Prostate gland (tissue), 2 donors: ENCODE data around the gene TMEM63C. TPM values are rescaled to one million over a fixed set of nuclear protein-coding genes. Genes with fewer than 3 reads are reported as not detected.

Source experiments
- DNase-seq: peaks from one replicate; pipeline ENCODE4 v3.0.0-alpha.2; 2019; ENCODE audit warnings: low spot score
- H3K27ac ChIP-seq, 2 donors: fragments of 200-600 bp; sonication (generic); 2 replicates each; pipeline ENCODE4 v1.5.1; 2017 to 2019
- H3K27me3 ChIP-seq: fragments of 200-600 bp; sonication (generic); replicated peaks from 2 replicates; pipeline ENCODE4 v1.5.1; 2019; ENCODE audit not compliant: insufficient read depth
- H3K36me3 ChIP-seq, 2 donors: fragments of 200-600 bp; sonication (generic); 1 replicate in 1 of 2; 2 replicates in 1 of 2; pipeline versions ENCODE4 v1.5.1 to v1.8.1; 2017 to 2019
- H3K4me1 ChIP-seq: fragments of 200-600 bp; sonication (generic); replicated peaks from 2 replicates; pipeline ENCODE4 v1.5.1; 2019
- H3K4me3 ChIP-seq, 2 donors: fragments of 200-600 bp; sonication (generic); 2 replicates each; pipeline ENCODE4 v1.5.1; 2017 to 2019
- H3K9me3 ChIP-seq: fragments of 200-600 bp; sonication (generic); 2 replicates; pipeline ENCODE4 v1.5.1; 2017
- CTCF ChIP-seq, 4 experiments: fragments of 200-600 bp in 2 of 4; fragments of 450-650 bp in 2 of 4; sonication (generic) in 2 of 4; IDR thresholded peaks; 1 replicate in 3 of 4; 2 replicates in 1 of 4; pipeline ENCODE4 v1.5.1; 2016 to 2019; ENCODE audit warnings: antibody characterized with exemption in 4 of 4, mild to moderate bottlenecking in 2 of 4, moderate library complexity in 2 of 4
- POLR2A ChIP-seq: fragments of 450-650 bp; IDR thresholded peaks from one replicate; pipeline ENCODE4 v1.6.1; 2016; ENCODE audit warnings: antibody characterized with exemption, mild to moderate bottlenecking
- POLR2AphosphoS5 ChIP-seq: sonication (generic); formaldehyde crosslinking; IDR thresholded peaks from one replicate; pipeline ENCODE4 v1.6.1; 2017; ENCODE audit warnings: antibody characterized with exemption
- WGBS: methylation state at CpG from one replicate; pipeline ENCODE4 v1.1.5; 2018; 5-methylcytosine and 5-hydroxymethylcytosine counted together
- intact Hi-C: fragments of 100-400 bp; cut with DNase I; formaldehyde crosslinking; loops from one replicate; pipeline ENCODE4 v1.14.2; 2022
- total RNA-seq, 2 donors: library from RNA; depleted of rRNA; stranded (reverse); fragments of >200 nt; gene quantifications; one replicate each; pipeline ENCODE4 v1.1.0, GENCODE V29; 2016

Gene TMEM63C
- 1 to 10 TPM; 2.0 to 7.8 TPM for total RNA-seq

- intact Hi-C loops: no loop called here
- no peaks in the 10 kb centered on the region for H3K36me3 ChIP-seq
- no peak for TF ChIP-seq POLR2AphosphoS5
- no peak for TF ChIP-seq CTCF (IDR thresholded peaks at IDR 0.05)
- no peak for TF ChIP-seq POLR2A
- no peak for DNase-seq
- no peaks in the 10 kb centered on the region for H3K4me1 ChIP-seq
- H3K27me3 ChIP-seq: no peaks in the 10 kb centered on the region
- no peaks in the 10 kb centered on the region for H3K9me3 ChIP-seq
- H3K4me3 ChIP-seq: peak within 1 kb of the TSS; percentile 17 to 36
- H3K27ac ChIP-seq: no peak within 1 kb of the TSS
- WGBS: 1% methylated on average over 42 of the region's 46 CpGs
These were observed at the start of gene TMEM63C for GRCh38 chr14:77181603-77182437. Gene TMEM63C (plus strand): TSS chr14:77181798. CDS start chr14:77218814, 37,016 bp downstream.

- H3K4me1 ChIP-seq: no peaks in the 10 kb centered on the region
- intact Hi-C loops: no loop called here
- no peak overlapping the region for H3K27ac ChIP-seq
- H3K27me3 ChIP-seq: no peaks in the 10 kb centered on the region
- DNase-seq: no peak
- H3K9me3 ChIP-seq: no peaks in the 10 kb centered on the region
- TF ChIP-seq POLR2A: no peak
- no peak for TF ChIP-seq POLR2AphosphoS5
- no peak for TF ChIP-seq CTCF (IDR thresholded peaks at IDR 0.05)
- WGBS: 81% methylated on average over 5 of the region's 5 CpGs
- H3K4me3 ChIP-seq: no peak overlapping the region
- no peaks in the 10 kb centered on the region for H3K36me3 ChIP-seq
These were observed 49.6 kb upstream of the TMEM63C start for GRCh38 chr14:77131871-77132486.

- 13% methylated on average over 22 of the region's 22 CpGs for WGBS
These were observed 47.8 kb upstream of the TMEM63C start for GRCh38 chr14:77133720-77134338.

GRCh38 chr14:77139022-77139421 lies 42.6 kb upstream of the TMEM63C start:
- Histone ChIP-seq H3K36me3 (no peaks in the 10 kb centered on the region), H3K4me1 (peaks cover 7% of the 10 kb centered on the region), H3K9me3 (no peaks in the 10 kb centered on the region), H3K27ac (no peak overlapping the region), H3K27me3 (peaks cover 22% of the 10 kb centered on the region), H3K4me3 (no peak overlapping the region)
- WGBS: 81% methylated on average over 15 of the region's 15 CpGs
- no peak for DNase-seq
- intact Hi-C loops: no loop called here
- TF ChIP-seq POLR2A: no peak
- no peak for TF ChIP-seq CTCF (IDR thresholded peaks at IDR 0.05)
- no peak for TF ChIP-seq POLR2AphosphoS5

More at GRCh38 chr14:77133720-77134338, 47.8 kb upstream of the TMEM63C start:
- no peaks in the 10 kb centered on the region for H3K36me3 ChIP-seq
- TF ChIP-seq CTCF (IDR thresholded peaks at IDR 0.05) (no peak), POLR2A (no peak), POLR2AphosphoS5 (no peak)
- H3K9me3 ChIP-seq: no peaks in the 10 kb centered on the region
- H3K4me3 ChIP-seq: no peak overlapping the region
- intact Hi-C loops: no loop called here
- H3K4me1 ChIP-seq: no peaks in the 10 kb centered on the region
- DNase-seq: no peak
- H3K27me3 ChIP-seq: peaks cover 5% of the 10 kb centered on the region
- no peak overlapping the region for H3K27ac ChIP-seq
